ENCODE results near the gene FMN1.

FMN1 gene

DNA sequence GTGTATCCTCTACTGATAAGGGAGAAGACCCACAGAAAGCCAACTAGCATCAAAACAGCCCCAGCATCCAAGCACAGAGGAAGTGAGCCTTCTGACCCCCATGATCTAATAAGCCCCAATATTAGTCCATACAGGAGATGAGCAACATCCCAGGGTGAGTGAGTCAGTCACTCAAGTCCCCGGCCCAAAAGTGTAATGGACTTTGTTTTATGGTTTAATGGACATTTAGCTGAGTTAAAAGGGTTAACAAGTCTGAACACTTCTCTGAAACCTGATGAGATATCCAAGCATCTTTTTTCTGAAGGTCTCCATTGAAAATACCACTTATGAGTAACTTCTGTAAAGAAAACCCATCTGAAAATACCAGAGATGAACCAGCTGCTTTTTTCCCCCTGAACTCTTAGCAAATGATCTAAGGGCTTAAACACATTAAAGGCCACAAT, 361.1 kb downstream of the FMN1 start:
- DNase-seq: no peak
- in situ Hi-C loops (cut with MboI; ENCODE audit: low pct_unique_long_range_greater_than_20kb, low sequenced_read_pairs): no loop called here

DNA sequence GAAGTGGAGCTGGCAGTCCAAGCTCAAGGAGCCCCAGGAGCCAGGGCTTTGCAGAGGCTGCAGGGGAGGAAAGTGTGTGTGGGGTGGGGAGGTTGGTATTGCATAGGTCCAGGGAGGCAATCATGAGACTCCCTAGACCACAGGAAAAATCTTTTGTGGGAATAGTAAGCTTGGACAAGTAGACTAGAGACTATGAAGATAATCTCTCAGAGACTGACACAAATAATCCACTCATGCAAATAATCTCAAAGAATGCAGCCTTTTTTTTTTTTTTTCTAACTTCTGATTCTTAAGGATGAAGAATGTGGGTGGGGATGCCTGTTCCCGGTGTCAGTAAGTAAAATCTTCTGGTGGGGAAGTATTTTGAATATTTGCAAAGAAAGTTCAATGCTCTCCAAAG, 363.0 kb downstream of the FMN1 start:
- DNase-seq: no peak
- in situ Hi-C loops (cut with MboI; ENCODE audit: low pct_unique_long_range_greater_than_20kb, low sequenced_read_pairs): no loop called here

- in situ Hi-C loops (cut with MboI; ENCODE audit: low pct_unique_long_range_greater_than_20kb, low sequenced_read_pairs): no loop called here
- no peak for DNase-seq
Measured at GRCh38 chr15:32830241-32830640, 364.3 kb downstream of the FMN1 start.

DNA sequence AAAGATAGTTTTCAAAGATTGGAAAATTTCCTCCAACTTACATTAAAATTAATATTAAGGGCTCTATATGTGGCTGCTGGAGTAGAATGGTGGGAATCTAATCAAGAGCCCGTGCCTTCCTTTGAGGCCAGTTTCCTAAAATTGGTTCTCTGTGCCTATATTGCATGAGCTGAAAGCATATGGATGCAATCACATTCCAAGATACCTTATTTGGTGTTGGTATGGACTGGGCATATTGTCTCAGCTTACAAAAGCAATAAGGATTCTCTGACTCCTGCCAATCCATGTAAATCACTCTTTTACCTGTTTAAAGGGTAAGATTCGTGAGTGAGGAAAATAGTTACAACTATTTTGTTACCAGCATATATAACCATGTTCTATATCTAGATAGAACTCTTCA, 365.1 kb downstream of the FMN1 start:
- in situ Hi-C loops (cut with MboI; ENCODE audit: low pct_unique_long_range_greater_than_20kb, low sequenced_read_pairs): no loop called here
- DNase-seq: no peak

- in situ Hi-C loops (cut with MboI; ENCODE audit: low pct_unique_long_range_greater_than_20kb, low sequenced_read_pairs): no loop called here
- no peak for DNase-seq
Measured at GRCh38 chr15:32828507-32829186, 365.9 kb downstream of the FMN1 start.

DNA sequence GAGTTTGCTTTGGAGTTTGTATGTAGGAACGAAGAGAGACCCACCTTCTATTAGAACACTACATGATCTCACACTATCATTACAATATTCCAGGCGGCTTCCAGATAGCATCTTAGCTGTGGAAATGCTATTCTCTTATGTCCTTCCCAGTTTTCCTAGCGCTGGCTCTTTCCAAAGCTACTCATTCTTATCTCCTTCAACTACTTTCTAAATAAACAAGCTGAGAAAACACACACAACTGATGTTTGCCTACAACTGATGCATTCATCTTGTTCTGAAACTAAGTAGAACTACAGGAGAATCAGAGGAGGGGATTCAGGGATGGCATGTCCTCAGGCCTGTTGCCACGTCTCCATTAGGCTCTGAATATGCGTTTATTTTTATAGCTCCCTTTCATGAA, 367.8 kb downstream of the FMN1 start:
- in situ Hi-C loops (cut with MboI; ENCODE audit: low pct_unique_long_range_greater_than_20kb, low sequenced_read_pairs): no loop called here
- DNase-seq: no peak

GRCh38 chr15:32825219-32825618, 369.3 kb downstream of the FMN1 start:
- in situ Hi-C loops (cut with MboI; ENCODE audit: low pct_unique_long_range_greater_than_20kb, low sequenced_read_pairs): no loop called here

GRCh38 chr15:32824777-32825176, 369.7 kb downstream of the FMN1 start:
- in situ Hi-C loops (cut with MboI; ENCODE audit: low pct_unique_long_range_greater_than_20kb, low sequenced_read_pairs): no loop called here
- no peak for DNase-seq

More at GRCh38 chr15:32825219-32825618, 369.3 kb downstream of the FMN1 start:
- DNase-seq: no peak

DNA sequence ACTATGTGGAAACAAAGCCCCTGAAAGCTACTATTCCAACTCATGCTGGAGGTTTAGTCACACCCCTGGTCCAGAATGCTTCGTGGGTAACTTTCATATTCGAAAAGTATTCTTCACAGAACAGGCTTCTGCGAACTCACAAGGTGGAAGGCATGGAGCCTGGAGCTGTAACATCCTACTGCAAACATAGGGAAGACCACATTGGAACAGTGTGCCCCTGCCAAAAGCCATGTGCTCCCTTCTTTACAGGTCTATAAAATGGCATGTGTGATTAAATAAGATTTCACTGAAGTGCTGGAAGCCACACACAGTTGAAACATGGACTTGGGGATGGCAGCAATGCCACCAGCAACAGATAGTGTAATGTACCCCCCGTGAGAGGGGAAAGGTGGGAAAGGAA, 370.8 kb downstream of the FMN1 start:
- no peak for DNase-seq
- in situ Hi-C loops (cut with MboI; ENCODE audit: low pct_unique_long_range_greater_than_20kb, low sequenced_read_pairs): no loop called here

- no peak for DNase-seq
- in situ Hi-C loops (cut with MboI; ENCODE audit: low pct_unique_long_range_greater_than_20kb, low sequenced_read_pairs): no loop called here
Measured at GRCh38 chr15:32822739-32823138, 371.8 kb downstream of the FMN1 start.

GRCh38 chr15:32819448-32819847, 375.1 kb downstream of the FMN1 start:
- no peak for DNase-seq
- in situ Hi-C loops (cut with MboI; ENCODE audit: low pct_unique_long_range_greater_than_20kb, low sequenced_read_pairs): no loop called here

DNA sequence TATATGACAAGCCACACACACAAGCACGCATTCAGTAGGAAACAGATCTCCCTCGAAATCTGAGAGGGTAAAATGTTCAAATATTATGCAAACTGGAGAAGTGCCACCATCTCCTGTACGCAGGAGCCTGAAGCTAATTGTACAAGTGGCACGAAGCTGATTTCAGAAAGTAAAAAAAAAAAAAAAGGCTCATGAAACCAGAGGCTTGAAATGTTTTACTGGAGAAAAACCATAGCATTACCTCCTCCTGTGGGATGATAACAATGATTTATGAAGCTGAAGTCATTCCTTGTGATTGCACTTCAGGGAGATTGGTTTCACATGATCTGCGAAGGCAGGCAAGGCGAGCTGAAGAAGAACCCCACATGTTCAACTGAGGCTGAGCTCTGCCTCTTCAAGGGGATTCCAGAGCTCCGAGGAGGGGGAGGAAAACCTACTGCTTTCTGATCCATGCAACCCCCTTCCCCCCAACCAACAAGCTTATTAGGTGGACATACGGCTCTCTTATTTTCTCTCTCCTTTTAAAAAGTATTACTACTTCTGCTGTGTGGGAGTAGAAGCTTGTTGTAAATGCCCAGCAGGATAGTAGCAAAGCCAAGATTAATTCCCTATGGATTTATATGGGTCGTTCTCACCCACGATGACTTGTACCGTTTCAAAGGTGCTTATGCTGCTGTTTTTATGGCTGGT, 375.6 kb downstream of the FMN1 start:
- no peak for DNase-seq
- in situ Hi-C loops (cut with MboI; ENCODE audit: low pct_unique_long_range_greater_than_20kb, low sequenced_read_pairs): no loop called here

GRCh38 chr15:32817577-32817976, 376.9 kb downstream of the FMN1 start:
- DNase-seq: no peak
- in situ Hi-C loops (cut with MboI; ENCODE audit: low pct_unique_long_range_greater_than_20kb, low sequenced_read_pairs): no loop called here

- DNase-seq: no peak
- in situ Hi-C loops (cut with MboI; ENCODE audit: low pct_unique_long_range_greater_than_20kb, low sequenced_read_pairs): no loop called here
Measured at GRCh38 chr15:32807331-32807730, 387.2 kb downstream of the FMN1 start.

DNA sequence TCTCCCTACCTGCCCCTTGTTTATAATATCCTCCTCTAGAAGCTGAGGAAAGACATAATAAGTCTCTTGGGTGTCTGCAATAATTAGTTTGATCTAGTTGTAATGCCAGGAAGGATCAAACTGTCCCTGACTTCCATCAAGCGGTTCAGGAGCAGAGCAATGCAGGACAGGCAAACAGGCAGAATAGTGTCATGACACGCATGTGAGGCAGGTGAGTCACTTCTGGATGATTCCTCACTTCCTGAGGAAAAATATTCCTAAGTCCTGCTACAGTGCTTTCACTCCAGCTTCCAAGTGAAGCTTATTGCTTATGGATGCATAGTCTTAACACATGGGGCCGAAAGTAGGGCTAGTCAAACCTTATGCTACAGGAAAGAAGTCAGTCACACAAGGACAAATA, 390.9 kb downstream of the FMN1 start:
- no peak for DNase-seq
- in situ Hi-C loops (cut with MboI; ENCODE audit: low pct_unique_long_range_greater_than_20kb, low sequenced_read_pairs): no loop called here

DNA sequence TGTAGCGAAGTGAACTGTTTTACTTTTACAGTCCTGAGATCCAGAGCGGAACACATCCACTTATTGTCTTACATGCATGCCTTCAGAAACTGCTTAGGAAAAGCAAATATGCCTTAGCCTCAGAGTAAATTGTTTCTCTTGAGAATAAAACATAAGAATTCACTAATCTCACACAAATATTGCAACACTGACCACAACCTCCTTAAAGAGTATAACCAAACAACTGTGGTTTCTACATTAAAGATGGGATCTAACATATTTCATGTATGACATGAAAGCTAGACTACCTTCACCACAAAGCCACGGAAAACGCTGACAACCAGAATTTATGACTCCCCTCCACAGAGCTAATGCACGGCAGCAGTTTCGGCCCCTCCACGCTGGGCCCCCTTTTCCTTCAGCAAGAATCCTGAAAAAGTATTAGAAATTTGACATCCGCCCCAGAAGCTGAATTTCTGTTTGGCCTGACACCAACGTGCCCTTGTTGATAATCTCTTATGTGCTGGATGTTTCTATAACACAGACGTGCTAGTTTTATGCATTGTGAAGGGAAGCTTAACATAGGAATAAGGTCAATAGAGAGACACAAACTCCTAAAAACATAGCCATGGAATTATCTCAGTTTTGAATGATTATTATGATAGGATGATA, 392.1 kb downstream of the FMN1 start:
- peak; percentile 37 for DNase-seq
- in situ Hi-C loops (cut with MboI; ENCODE audit: low pct_unique_long_range_greater_than_20kb, low sequenced_read_pairs): no loop called here

GRCh38 chr15:32799936-32800535, 394.5 kb downstream of the FMN1 start:
- no peak for DNase-seq
- in situ Hi-C loops (cut with MboI; ENCODE audit: low pct_unique_long_range_greater_than_20kb, low sequenced_read_pairs): no loop called here

DNA sequence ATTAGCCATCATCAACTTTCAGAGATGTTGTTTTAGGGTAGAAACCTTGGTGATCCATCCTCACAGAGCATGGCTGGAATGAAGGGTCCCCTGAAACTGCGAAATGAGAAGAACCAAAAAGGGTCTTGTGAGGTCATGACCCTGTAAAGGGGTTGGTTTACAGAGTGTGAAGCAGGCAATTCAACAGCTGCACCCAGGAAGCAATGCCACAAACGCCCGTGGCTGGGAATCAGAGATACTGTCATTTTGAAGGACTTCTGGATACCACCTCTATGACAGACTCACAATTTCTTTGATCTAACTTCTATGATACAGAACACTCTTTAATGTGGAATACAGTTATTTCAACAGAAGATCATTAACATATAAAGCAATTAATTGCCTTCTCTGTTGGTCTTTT, 397.7 kb downstream of the FMN1 start:
- in situ Hi-C loops (cut with MboI; ENCODE audit: low pct_unique_long_range_greater_than_20kb, low sequenced_read_pairs): no loop called here
- DNase-seq: no peak

DNA sequence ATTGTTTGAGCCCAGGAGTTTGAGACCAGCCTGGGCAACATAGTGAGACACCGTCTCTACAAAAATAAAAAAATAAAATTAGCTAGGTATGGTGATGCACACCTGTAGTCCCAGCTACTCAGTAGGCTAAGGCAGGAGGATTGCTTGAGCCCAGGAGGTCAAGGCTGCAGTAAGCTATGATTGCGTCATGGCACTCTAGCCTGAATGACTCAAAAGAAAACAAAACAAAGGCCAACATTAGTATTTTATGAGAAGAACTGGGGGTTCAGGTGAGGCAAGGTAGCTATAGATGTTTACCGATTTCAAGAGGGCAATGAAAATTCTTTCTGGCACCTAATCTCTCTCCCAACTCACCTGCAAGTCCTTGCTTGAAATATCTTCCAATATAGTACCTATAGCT, 399.5 kb downstream of the FMN1 start:
- no peak for DNase-seq
- in situ Hi-C loops (cut with MboI; ENCODE audit: low pct_unique_long_range_greater_than_20kb, low sequenced_read_pairs): no loop called here

DNA sequence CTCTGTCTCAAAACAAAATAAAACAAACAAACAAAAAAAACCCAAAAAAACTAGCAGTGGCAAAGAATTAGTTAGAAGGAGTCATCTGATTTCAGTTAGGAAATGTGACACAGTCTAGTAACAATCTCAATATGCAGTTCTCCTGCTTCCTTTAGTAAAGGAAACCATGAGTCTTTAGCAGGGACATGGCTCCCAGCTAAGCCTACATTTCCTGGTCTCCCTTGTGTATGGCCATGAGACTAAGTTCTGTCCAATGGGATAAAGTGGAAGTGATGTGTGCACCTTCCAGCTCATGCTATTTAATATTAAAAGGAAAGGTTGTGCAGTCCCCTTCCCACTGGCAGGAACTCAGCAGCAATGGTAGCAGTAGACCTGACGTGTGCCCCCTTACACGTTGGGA, 402.1 kb downstream of the FMN1 start:
- in situ Hi-C loops (cut with MboI; ENCODE audit: low pct_unique_long_range_greater_than_20kb, low sequenced_read_pairs): no loop called here
- no peak for DNase-seq

Measured in KBM-7 (cell line).